GM12874 (cell line): ENCODE measurements around the gene NCOA1.

ENCODE experiments used
- TF ChIP-seq, protein P1 (sequence below): IDR thresholded peaks from 2 replicates; pipeline ENCODE4 v1.5.1; 2011; ENCODE audit warnings: low read depth, mild to moderate bottlenecking, control low read depth, low read length, moderate library complexity; ENCODE audit not compliant: insufficient read depth

NCOA1 gene

DNA sequence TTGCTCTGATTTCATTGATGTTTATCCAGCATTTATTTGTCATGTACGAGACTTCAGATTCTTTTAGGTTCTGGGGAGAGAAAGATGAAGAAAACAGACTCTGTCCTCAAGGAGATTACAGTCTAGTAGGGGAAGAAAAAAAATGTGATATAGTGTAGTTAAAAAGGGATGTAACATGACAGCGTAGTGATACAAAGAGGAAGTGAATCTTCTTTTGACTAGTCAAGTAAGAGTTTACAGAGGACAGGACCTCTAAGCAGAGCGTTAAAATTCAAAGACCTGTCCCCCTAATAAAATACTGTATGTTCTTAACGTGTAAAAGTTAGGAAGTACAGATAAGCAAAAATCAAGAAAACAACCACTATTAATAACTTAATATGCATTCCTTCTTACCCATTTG lies 47.7 kb downstream of the NCOA1 start:
- TF ChIP-seq, protein P1, sequence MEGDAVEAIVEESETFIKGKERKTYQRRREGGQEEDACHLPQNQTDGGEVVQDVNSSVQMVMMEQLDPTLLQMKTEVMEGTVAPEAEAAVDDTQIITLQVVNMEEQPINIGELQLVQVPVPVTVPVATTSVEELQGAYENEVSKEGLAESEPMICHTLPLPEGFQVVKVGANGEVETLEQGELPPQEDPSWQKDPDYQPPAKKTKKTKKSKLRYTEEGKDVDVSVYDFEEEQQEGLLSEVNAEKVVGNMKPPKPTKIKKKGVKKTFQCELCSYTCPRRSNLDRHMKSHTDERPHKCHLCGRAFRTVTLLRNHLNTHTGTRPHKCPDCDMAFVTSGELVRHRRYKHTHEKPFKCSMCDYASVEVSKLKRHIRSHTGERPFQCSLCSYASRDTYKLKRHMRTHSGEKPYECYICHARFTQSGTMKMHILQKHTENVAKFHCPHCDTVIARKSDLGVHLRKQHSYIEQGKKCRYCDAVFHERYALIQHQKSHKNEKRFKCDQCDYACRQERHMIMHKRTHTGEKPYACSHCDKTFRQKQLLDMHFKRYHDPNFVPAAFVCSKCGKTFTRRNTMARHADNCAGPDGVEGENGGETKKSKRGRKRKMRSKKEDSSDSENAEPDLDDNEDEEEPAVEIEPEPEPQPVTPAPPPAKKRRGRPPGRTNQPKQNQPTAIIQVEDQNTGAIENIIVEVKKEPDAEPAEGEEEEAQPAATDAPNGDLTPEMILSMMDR = no peak

DNA sequence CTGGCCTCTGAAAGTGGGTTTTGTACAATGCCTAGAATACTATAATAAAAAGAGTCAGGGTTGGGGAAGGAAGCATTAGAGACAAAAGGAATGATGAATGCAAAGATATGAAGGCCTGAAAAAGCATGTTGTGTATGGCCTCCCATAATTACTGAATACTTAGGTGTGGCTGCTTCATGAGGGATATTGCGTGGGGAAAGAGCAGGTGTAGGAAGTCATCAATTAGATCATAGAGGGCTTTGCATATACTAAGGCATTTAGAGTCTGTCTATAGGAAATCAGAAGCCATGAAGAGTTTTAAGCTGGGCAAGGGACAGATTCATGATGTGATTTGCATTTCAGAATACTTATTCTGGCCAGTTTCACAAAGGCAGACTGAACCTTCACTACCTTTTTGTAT lies 48.2 kb downstream of the NCOA1 start:
- TF ChIP-seq, protein P1 = no peak

DNA sequence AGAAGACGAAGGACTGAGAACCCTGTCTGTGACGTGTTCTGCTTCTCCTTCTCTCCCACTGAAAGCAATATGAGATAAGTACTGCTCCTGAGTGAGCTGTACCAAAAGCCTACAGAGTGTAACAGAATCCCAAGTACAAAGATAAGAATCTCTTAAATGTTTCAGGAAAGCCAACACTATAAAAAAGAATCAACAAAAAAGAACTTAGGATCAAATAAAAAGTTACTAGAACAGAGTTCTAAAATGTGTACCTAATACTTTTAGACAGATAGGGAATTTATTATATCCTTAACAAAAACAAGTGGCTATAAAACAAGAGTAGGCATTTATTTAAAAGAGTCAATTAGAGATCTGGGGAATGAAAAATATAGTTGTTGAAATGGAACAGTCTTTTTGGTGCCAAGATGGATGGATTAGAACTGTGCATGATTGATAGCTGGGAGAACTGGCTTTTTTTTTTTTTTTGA lies 49.0 kb downstream of the NCOA1 start:
- TF ChIP-seq, protein P1 = no peak

DNA sequence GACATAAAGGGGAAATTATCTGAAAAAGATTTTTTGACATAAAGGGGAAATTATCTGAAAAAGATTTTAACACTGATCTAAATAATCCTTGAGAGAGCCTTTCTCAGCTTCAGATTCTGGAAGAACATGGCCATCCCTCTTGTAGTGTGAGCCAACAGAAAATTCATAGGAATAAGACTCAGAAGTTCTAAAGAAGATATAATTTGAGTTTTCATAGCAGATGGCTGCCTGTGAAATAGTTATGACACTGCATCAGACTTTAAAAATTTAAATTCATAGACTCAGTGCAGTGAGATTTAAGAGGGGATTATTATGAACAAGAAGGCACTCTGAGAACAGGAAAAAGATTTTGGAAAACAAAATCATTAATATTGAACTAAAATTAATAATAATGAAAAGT lies 50.6 kb downstream of the NCOA1 start:
- TF ChIP-seq, protein P1 = no peak

DNA sequence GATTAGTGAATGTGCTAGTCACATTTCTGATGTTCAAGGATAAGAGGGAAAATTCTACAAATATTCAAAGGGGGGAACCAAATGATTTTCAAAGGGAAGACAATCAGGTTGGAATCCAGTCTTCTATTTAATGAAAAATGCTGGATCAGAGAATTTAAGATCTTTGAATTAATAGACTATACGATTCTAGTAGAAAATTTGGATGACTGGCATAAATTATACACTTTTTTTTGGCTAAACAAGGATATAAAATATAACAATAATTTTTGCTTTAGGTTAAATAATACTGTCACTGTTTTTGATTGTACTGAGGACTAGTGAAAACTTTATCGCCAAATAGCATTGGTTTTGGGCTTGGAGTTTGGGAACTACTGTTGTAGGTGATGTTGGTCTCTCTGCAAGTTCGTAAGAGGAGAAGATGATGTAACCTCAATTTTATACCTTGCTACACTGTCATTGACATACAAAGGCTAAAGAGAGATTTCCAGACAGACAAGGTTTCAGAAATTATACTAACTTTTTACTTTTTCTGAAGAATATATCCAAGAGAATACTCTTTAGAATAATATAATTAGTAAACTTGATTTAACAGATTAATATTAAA lies 51.3 kb downstream of the NCOA1 start:
- TF ChIP-seq, protein P1 = no peak

DNA sequence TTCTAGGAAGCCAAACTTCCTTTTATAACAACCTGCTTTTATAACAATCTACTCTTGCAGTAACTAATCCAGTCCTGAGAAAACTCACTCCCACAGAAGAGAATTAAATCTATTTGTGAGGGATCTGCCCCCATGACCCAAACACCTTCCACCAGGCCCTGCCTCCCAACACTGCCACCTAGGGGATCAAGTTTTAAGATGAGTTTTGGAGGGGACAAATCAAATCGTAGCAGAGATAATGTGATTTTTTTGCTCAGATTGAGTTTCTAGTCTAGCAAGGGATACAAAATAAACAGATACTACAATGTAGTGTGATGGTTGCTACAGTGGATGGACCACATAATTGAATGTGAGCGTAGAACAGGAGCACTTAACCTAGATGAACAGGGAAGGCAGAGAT lies 52.2 kb downstream of the NCOA1 start:
- TF ChIP-seq, protein P1 = peak; percentile 25; the same call in 1 of the 2 replicates

DNA sequence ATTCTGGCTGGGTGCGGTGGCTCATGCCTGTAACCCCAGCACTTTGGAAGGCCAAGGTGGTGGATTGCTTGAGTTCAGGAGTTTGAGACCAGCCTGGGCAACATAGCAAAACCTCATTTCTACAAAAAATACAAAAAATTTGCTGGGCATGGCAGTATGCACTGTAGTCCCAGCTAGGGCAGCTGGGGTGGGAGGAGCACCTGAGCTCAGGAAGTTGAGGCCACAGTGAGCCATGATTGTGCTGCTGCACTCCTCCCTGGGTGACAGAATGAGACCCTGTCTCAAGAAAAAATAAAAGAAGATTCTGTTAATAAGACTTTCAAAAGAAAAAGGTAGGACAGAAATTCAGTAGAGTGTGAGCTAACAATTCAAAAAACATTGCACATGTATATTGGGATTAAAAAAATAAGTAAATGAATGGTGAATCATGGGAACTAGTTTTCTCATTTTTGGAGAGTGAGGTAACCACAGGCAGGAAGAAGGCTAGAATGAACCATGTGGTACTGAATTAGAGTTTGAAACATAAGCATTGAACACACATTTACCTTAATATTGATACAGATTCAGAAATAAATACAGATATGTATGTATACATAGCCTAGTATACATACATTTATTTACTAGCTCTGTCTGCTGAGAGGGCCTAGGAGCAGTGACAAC lies 53.5 kb downstream of the NCOA1 start:
- TF ChIP-seq, protein P1 = no peak
